DMS 273 treated with DMSO at 0.1 percent for 48 hours (cell line): ENCODE data around the gene KRT6B.

Experiments
- DNase-seq: peaks from one replicate; lab custom pipeline; 2025; lab: John Stamatoyannopoulos, UW

The KRT6B gene

DNA sequence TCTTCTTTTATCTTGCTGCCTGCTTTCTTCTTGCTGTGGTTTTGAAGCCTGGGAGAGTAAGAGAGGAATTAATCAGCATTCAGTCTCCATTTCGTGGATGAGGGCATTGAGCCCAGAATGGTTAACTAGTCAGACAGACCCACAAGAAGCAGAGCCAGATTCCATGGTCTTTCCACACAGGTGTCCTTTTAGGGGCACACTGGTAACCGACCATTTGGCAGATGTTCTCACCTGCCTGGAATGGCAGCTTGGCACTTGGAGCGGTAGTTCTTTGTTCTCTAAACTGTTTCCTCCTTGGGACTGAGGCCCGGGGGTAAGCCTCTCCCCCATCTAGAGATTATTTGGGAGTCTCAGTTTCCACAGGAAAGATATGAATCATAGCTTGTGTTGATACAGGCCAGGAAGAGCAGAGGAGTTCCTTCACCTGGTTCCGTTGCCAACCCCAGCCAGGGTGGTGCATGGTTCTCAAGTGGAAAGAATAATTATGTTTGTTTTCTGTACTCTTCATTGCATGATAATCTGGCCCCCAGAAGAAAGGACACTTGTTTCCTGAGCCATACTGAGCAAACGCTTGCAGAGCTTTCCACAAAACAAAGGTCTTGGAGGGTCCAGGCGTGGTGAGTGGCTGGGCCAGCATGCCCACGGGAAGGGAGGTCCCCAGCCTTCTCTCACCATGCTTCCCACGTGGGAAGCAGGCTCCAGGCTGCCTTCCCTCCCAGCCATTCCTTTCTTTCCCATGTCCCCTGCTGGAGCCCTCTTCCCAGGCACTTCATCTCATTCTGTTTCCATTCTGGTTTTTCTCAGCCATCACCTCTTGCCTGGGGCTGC is 15.7 kb downstream of the KRT6B start:
- no peak for DNase-seq

DNA sequence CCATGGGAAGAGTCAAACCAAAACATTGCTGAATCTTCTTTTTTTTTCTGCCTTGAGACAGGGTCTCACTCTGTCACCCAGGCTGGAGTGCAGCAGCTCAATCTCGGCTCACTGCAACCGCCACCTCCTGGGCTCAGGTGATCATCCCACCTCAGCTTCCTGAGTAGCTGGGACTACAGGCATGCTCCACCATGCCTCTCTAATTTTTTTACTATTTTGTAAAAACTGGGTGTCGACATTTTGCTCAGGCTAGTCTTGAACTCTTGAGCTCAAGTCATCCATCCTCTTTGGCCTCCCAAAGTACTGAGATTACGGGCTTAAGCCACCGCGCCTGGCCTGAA is 16.3 kb downstream of the KRT6B start:
- DNase-seq: no peak

DNA sequence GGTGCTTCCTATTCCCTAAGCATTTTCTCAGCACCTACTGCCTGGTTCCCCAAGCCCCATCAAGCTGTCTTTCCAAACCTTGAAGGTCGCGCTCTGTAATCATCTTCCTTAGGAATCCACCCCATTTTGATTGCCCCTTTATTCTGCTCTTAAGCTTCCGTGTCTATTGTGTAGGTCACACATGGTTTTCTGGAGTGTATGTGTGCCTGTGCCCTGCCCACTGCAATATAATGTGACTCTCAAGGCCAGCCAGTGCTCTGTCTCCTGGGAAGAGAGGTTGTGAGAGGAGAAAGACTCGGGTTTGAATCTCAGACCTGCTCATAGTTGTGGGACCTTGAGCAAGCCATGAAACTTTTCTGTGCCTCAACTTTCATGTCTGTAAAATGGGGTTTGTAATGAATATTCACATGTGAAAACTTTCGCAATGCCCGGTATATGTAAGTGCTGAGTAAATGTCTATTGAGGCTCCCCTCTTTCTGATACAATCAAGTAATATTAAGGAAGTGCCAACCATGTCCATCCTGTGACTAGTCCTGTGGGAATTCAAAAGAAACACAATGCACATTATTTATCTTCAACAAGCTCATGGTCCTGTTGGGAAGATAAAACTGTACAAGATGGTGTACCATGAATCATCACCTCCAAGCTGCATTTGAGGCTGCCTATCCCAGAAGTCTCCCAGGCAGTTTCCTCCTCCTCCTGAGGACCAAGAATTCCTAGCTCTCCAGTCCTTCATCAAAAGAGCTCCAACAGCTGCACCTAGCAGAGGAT is 17.0 kb downstream of the KRT6B start:
- DNase-seq: no peak

DNA sequence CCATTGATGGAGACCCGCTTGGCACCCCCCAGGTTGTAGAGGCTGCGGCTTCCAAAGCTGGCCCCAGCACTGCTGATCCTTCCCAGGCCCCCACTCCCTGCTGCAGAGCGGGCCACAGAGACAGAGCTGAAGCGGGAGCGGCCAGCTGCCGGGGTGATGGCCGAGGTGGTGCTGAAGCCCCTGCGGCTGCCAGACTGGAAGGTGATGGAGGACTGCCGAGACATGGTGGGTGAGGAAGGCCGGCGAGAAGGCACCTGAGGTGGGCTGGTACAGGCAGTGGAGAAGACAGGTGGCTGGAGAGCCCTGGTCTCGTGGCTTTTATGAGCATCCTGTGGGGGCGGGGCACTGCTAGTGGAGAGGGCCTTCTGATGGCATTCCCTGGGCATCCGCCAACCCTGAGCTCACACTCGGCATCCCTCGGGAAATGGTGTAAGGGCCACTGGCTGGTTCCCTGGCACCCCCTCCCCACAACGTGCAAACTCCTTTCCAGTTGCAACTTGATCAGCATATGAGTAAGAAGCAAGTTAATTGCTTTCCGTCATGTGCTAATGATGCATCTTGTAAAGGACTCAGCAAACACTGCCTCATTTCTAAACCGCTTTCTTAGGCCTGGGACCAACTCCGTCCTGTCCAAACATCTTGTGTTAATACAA is 17.7 kb downstream of the KRT6B start, which contains the start of gene KRT75:
Gene KRT75, minus strand, starts transcription at position 291 of the 653 bp plus-strand sequence. Its CDS starts 67 bp downstream, at position 224.
- no peak for DNase-seq

DNA sequence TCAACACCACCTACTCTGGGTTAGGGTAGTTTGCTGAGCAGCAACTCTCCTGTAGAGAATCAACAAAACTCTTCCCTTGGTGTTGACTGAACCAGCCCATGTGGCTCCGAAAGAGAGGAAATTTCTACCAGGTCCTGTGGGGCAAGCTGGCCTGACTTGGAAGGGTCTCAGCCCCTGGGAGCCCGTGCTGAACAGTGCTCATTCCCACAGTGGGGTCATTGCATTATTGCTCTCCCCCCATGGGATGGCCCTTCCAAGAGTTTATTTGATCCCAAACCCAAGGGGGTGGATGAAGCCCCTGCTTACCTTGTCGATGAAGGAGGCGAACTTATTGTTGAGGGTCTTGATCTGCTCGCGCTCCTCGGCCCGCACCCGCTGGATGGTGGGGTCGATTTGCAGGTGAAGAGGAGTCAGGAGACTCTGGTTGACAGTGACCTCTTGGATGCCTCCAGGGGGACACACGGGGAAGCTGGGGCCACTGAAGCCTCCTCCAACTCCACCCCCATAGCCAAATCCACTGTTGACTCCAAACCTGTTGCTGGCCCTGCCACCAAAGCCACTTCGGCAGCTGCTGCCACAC is 18.4 kb downstream of the KRT6B start:
- DNase-seq: no peak

DNA sequence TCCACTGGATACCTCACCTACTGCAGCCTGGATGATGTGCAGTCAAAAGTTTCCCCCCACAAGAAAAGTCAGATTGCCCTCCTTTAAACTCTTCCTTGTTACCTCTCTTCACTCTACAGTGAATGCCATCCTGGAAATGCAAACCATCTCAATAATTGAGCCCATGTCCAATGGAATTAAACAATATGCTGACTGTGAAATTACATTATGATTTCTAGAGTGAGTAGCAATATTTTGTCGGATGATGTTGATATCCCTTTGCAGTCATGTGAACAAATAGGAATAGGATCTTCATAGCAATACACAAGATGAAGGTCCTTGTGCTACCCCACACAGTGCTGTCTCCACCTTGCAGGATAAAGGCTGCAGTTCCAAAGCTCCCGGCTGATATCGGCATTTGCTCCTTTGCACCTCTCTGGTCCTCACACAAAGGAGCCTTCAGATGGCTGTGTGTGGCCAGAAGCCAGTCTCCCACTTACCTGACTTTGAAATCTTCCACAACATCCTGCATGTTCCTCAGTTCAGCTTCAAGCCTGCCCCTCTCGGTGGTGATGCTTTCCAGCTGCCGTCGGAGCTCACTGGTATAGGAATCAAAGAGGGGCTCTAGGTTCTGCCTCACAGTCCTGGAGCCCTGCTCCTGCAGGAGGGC is 19.3 kb downstream of the KRT6B start:
- no peak for DNase-seq

DNA sequence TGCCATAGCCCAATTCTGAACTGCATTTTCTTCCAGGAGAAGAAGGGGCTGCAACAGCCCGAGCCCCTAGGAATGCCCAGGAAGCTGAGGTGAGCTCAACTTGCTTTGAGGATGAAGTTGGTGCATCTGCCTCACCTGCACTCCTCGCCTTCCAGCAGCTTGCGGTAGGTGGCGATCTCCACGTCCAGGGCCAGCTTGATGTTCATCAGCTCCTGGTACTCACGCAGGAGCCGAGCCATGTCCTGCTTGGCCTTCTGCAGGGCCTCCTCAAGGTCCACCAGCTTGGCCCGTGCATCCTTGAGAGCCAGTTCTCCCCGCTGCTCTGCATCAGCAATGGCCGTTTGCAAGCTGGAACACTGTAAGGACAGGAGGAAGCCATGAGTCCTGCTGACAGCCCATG is 23.8 kb downstream of the KRT6B start:
- DNase-seq: no peak

DNA sequence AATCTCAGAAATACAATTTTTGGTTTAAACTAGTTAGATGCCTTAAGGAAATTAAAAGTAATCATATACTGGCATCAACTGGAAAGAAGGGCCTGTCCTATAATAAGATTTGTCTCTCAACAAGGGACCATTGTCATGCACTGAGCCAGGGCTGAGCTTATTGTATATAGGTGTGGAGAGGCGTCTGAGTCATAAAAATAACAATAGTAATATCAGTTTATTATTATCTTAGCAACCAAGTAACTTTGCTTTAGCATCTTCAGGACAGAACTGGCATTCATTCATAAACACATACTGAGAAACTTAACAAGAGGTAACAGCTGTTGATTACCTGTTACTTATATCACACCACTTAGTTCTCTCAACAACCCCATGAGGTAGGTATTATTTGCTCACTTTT is 24.9 kb downstream of the KRT6B start:
- DNase-seq: no peak

DNA sequence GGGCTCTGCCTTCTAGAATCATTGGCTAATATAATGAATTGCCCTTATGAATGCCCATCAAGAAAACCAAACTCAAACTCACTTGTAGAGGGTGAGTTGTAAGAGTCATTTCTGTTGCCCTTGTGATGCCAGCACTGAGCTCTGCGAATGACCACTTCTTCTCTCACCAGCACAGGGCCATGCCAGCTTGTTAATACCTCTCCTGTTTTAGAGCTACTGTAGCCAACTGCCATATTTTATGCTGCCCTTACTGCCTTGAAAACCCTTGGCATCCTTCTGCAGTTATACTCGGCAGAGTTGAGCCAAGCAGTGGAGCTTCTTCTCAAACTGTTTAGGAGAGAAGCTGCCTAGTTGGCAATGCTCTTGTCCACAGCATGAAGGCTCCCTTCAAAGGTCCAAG is 25.9 kb downstream of the KRT6B start:
- no peak for DNase-seq

DNA sequence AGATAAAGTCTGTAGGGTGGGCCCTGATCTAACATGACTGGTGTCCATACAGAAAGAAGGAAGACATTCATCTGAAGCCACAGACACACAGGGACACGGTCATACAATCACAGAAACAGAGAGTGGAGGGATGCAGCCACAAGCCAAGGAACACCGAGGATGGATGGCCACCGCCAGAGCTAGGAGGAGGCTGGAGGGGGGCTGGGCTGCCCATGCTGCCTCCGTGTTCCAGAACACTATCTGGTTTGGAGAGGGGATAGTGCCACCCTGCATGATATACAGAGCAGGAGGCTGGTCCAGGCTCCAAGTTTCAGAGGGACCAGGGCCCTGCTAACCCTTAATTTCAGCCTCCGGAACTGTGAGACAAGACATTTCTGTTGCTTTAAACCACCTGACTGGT is 26.5 kb downstream of the KRT6B start:
- DNase-seq: no peak

DNA sequence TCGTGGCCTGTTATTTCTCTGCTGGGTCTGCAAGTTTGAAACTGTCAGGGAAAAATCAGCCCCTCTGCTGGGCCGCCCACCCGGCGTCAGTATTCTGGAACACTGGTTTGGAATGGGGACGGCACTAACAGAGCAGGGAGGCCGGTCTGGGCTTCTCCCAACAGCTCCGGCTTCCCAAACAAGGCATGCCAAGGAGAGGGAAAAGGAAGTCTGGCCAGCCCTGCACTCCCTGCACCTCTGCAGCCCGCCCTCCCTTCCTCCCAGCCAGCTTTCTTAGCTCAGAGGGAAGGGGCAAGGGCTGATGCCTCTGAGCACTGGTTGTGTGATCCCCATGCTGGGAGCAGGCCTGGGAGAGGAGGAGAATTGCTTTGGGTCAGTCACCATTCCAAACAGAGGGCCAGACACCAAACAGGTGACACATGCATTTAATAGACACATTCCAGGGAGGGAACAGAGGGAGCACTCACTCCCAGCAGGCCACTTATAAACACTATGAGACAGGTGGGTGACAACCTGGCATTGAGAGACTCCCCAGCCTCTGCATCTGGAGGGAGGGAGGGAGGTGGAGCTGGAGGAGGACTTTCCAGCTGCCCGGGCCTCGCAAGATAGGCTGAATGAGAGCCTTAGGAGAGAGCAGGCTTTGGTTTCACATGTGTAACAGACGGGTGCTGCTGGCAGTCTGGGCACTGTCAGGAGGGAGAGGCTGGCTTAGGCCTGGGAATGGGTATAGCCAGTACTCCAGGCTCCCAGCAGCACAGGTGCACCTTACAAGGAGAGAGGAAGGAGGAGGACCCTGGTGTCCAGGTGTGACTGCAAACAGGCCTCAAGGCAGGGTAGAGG is 28.1 kb downstream of the KRT6B start:
- no peak for DNase-seq

DNA sequence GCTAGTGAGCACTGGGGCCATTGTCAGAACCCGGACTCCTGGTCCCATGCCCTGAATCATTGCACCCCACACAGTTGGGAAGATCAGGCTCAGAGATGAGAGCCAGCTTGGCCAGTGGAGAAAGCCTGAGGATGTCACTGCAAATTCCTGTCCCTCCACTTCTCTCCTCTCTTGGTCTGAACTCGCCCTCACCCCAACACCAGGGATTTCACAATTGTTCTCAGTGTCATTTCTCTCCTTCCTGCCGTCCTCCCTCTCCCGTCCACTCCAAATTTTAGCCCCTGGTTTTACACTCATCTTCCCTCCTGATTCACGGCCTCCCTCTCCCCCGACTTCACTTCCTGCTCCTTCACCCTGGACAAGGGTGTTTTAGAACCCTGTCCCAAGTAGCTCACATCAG is 28.9 kb downstream of the KRT6B start:
- DNase-seq: no peak

DNA sequence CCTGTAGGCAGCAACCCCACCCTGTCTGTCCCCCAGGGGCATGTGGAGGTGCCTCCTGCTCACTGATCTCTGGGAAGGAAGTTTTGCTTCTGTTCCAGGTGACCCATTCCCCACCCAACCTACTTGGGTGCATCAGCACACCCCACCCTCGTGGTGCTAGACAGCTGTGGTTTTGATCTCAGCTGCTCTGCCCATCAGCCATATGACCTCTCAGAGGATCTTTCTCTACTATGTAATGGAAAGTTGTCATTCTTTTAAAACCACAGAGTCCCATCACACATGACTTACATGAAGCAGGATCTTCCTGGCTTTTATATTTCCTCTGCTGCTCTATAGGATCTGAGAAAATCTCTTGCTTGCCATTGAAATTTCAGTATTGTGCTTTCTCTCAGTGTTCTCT is 32.3 kb downstream of the KRT6B start:
- no peak for DNase-seq

DNA sequence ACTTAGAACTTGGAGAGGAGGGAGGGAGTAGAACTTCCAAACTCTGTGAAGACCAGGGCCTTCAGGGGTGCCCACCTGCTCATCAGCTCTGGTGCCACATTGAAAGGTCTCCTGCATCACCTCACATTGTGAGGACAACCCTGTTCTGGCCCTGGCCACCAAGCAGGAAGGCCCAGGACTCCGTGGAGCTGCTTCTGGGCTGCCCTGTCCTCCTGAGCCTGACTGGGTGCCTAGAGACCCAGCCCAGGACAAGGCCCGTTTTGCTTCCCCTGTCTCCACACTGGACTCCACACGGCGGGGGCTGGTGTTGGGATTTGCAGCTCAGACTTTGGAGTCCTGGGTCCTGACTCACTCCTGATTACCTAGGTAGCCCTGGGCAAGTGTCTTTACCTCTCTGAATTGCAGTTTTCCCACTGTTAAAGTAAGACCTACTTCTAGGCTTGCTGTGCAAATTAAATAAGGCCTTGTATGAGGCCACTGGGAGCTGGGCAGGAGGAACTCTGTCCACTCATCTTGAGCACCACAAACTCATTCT is 33.3 kb downstream of the KRT6B start:
- DNase-seq: no peak

DNA sequence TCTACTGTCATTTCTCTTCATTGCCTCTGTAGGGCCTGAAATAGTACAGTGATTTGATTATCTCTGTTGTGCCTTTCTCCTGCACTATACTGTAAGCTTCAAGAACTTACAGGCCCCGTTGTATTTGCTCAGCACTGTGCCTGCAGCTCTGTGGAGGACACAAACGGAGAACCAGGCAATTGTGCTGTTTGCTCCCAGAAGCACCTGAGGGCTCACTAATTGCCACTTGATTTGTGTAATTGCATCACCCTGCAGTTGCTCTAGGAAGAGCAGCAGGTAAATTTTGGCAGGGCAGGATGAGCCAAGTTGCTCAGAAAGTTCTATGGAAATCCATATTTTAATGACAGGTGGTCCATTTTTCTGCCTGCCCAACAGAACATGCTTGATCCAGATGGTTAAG is 34.2 kb downstream of the KRT6B start:
- DNase-seq: no peak

DNA sequence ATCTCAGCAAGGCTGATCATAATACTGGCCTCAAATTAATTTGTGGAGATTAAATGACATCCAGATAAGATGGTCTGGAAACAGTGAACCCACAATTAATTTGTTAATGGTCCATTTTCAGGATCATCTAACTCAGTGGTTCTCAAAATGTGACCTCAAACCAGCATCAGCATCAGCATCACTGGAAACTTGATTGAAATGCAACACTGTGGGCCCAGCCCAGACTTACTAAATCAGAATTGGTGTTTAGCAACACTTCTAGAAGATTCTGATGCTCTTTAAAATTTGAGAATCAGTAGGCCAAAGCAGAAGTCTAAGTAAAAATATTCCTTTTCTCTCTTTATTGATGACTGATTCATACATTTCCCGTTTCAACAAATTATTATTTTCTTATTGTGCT is 35.2 kb downstream of the KRT6B start:
- no peak for DNase-seq

DNA sequence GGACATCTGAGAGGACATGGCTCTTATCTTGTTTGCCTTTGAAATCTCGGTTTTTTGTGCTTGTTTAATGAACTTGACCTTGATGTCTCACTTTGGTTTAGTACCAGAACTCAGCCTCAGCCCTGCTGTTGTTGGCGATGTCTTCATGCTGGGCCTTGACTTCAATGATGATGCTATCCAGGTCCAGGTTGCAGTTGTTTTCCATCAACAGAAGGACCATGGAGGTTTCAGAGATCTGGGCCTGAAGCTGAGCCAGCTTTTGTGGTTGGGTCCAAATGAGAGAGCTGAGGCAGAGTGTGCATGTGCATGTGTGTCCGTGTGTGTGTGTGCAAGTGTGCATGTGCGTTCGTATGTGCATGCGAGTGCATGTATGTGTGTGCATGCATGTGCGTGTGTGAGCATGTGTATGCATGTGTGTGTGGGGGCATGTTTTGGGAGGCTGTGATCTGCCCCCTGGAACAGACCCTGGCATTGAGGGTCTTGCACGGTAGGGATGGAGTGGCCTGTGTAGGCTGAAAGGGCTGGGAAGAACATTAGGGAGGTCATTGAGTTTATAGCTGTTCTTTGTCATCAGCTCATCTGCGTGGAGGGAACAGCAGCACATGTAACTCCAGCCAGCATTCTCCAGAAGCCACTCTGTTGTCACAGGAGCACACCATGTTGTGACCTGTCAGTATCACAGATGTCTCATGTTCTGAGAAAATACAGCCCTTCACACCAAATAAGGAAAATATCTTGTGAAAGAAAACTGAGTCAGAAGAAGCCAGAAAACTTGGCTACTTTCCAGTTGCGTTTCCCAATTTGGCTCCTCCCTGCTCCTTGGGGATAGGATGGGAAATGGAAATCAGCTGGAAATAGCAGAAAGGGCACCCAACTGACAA is 35.8 kb downstream of the KRT6B start:
- DNase-seq: no peak

DNA sequence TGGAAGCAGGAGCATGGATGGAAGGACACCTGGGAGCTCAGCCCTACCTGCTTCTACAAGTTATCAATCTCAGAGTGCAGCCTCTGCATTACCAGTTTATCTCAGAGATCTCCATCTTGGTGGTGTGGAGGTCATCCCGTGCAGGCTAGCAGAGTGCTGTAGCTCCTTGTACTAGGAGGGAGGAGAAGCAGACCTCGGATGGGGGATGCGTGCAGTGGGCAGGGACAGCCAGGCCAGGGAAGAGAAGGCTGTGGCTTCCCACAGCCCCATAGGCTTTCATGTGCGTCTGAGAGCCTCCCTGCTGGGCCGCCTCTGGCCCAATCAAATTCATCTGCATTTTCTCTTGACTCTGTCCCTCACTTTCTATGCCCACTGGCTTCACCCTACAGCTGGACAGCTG is 37.0 kb downstream of the KRT6B start:
- no peak for DNase-seq

DNA sequence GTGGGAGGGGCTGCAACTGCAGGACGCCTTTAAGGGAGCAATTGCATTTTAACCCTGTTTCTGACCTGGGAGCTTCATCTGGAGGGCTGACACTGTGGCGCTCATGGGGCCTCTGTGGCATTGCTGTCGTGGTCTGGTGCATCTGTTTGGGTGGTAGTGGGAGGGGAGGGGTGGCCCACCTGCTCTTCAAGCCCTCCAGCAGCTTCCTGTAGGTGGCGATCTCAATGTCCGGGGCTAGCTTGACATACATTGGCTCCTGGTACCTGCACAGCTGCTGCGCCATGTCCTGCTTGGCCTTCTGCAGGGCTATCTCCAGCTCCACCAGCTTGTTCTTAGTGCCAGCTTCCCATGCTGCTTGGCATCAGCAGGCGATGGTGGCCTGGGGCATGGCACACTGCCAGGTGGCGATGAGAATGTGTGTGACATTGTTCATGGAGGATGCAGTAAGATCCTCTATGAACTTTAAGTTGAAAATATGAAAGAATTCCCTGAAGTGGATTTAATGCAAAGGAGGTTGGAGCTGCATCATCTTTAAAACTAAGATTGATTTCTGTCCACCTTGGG is 38.1 kb downstream of the KRT6B start:
- no peak for DNase-seq

DNA sequence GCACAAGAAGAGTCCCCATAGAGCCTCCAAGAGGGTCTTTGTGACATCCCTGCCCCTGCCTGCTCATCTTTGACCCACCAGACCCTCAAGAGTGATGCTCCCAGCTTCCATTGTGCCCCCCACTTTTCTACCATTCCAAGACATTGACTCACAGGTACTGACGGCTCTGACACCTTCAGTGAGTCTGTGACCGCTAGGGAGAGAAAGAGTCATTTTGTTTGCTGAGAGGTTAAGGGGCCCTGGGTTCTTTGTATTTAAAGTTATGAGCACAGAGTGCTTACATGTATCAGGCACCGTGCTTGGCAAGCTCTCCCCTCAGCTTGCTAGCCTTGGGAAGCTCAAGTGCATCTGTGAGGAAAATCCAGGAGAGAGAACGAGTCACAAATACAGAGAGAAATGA is 38.7 kb downstream of the KRT6B start:
- no peak for DNase-seq
